Glomerular endothelial cell (primary cell): ENCODE results near the gene IQSEC3. TPM values are rescaled to one million over a fixed set of nuclear protein-coding genes. Genes with fewer than 3 reads are reported as not detected.

ENCODE experiments used
- DNase-seq: peaks from one replicate; pipeline ENCODE4 v3.0.0-alpha.2; 2011; ENCODE audit warnings: low read depth, low spot score; ENCODE audit errors: extremely low read depth
- total RNA-seq: library from RNA; depleted of rRNA; stranded (reverse); fragments of >200 nt; gene quantifications from 2 replicates; pipeline ENCODE4 v1.2.3, GENCODE V29; 2015

IQSEC3 gene
- total RNA-seq, 1 donor from 2014 or later = 0.18 TPM

GRCh38 chr12:227286-227915 is 160.8 kb downstream of the IQSEC3 start:
- DNase-seq = no peak

Other genes with a start within 250 kb of the IQSEC3 start
- 0.70 and 0.92 TPM in 2 replicates for gene SLC6A12, start 147.4 kb downstream of the IQSEC3 start, total RNA-seq
- not detected in 2 replicates for gene SLC6A13, start 196.1 kb downstream of the IQSEC3 start, total RNA-seq